GM18951 (cell line): Measurements from ENCODE around the gene GLCCI1.
"Not testable (repeated sequence)": the region's sequence is repeated elsewhere in the genome, so short reads cannot be mapped to it uniquely, and the experiment has no call there.

Experiments
- POLR2A ChIP-seq: IDR thresholded peaks from 4 replicates; pipeline ENCODE4 v1.6.1; 2011; ENCODE audit warnings: mild to moderate bottlenecking; ENCODE audit not compliant: insufficient read length, insufficient read depth; ENCODE audit errors: extremely low read depth
- in situ Hi-C: fragments of 300-500 bp; cut with MboI; formaldehyde crosslinking; loops from one replicate; pipeline ENCODE4 v1.12.0; 2022; ENCODE audit warnings: low sequenced_read_pairs, mixed read lengths, inconsistent platforms; ENCODE audit not compliant: unreplicated experiment

Gene GLCCI1

GRCh38 chr7:8089036-8089780, 120.6 kb downstream of the GLCCI1 start:
- in situ Hi-C loops, result no loop called here
- TF ChIP-seq POLR2A, result no peak

GRCh38 chr7:8092140-8092539, 123.5 kb downstream of the GLCCI1 start:
- in situ Hi-C loops, result no loop called here
- no peak for TF ChIP-seq POLR2A

GRCh38 chr7:8094164-8095140, 125.9 kb downstream of the GLCCI1 start:
- in situ Hi-C loops, result no loop called here
- TF ChIP-seq POLR2A, result no peak

GRCh38 chr7:8101292-8101691, 132.7 kb downstream of the GLCCI1 start:
- in situ Hi-C loops, result not testable (repeated sequence)

- in situ Hi-C loops, result no loop called here
- no peak for TF ChIP-seq POLR2A
Observed at GRCh38 chr7:8103282-8103681, 134.7 kb downstream of the GLCCI1 start.

GRCh38 chr7:8105449-8106095, 137.0 kb downstream of the GLCCI1 start:
- no peak for TF ChIP-seq POLR2A
- in situ Hi-C loops, result no loop called here

- no peak for TF ChIP-seq POLR2A
- in situ Hi-C loops, result no loop called here
Observed at GRCh38 chr7:8109196-8110022, 140.8 kb downstream of the GLCCI1 start.

GRCh38 chr7:8111282-8111960, 142.8 kb downstream of the GLCCI1 start:
- TF ChIP-seq POLR2A, result no peak
- in situ Hi-C loops, result no loop called here

- in situ Hi-C loops, result no loop called here
- no peak for TF ChIP-seq POLR2A
Observed at GRCh38 chr7:8112685-8113084, 144.1 kb downstream of the GLCCI1 start.

GRCh38 chr7:8113184-8113583, 144.6 kb downstream of the GLCCI1 start:
- no peak for TF ChIP-seq POLR2A
- in situ Hi-C loops, result no loop called here

- in situ Hi-C loops, result no loop called here
- TF ChIP-seq POLR2A, result no peak
Observed at GRCh38 chr7:8114175-8114574, 145.6 kb downstream of the GLCCI1 start.
